Effector CD8-positive, alpha-beta T cell (primary cell): ENCODE results near the gene APBA3.

Experiments used
- DNase-seq: peaks from one replicate; lab custom pipeline; 2025; lab: John Stamatoyannopoulos, UW

The APBA3 gene

GRCh38 chr19:3720349-3720917, 41.1 kb downstream of the APBA3 start:
- DNase-seq = no peak

- no peak for DNase-seq
Observed at GRCh38 chr19:3719868-3720267, 41.6 kb downstream of the APBA3 start.

- no peak for DNase-seq
Observed at GRCh38 chr19:3716147-3716668, 45.3 kb downstream of the APBA3 start.

GRCh38 chr19:3712663-3713611, 48.6 kb downstream of the APBA3 start:
- DNase-seq = no peak

GRCh38 chr19:3710265-3710812, 51.2 kb downstream of the APBA3 start:
- DNase-seq = no peak

GRCh38 chr19:3708207-3708931, 53.1 kb downstream of the APBA3 start, which contains the start of gene TJP3:
TJP3 (plus strand) TSS chr19:3708384; CDS start chr19:3728433, 20,049 bp downstream.
- DNase-seq = no peak

GRCh38 chr19:3707868-3708206, 53.7 kb downstream of the APBA3 start:
- no peak for DNase-seq

- DNase-seq = no peak
Observed at GRCh38 chr19:3701200-3701599, 60.3 kb downstream of the APBA3 start.
